ENCODE measurements around the gene IL21.

- TF ChIP-seq CTCF (IDR thresholded peaks at IDR 0.05) (no peak), EZH2 (IDR thresholded peaks at IDR 0.05; ENCODE audit: borderline replicate concordance, insufficient read depth, low read depth, low read length, poor library complexity, severe bottlenecking) (no peak)
Measured at GRCh38 chr4:122622400-122622799, 1.5 kb upstream of the IL21 start.
